H1 (cell line): Measurements from ENCODE around the gene CSE1L. TPM values are rescaled to one million over a fixed set of nuclear protein-coding genes. Genes with fewer than 3 reads are reported as not detected.

ENCODE experiments used
- CTCF ChIA-PET: fragments of 300-600 bp; sonication (Branson Sonifier 250); formaldehyde crosslinking; loops from one replicate; lab custom pipeline; 2021; ENCODE audit not compliant: partially characterized antibody; lab: Charles Lee
- POLR2A ChIA-PET: fragments of 300-600 bp; sonication (Branson Sonifier 250); formaldehyde crosslinking; loops from one replicate; lab custom pipeline; 2021; ENCODE audit warnings: inconsistent platforms; ENCODE audit not compliant: partially characterized antibody; lab: Charles Lee
- DNase-seq, 2 experiments: peaks; one replicate each; pipeline versions ENCODE4 v3.0.0 to v3.0.0-alpha.2; 2010 to 2022; ENCODE audit warnings: low spot score in 2 of 2, low read depth in 1 of 2, mixed read lengths in 1 of 2
- FAIRE-seq: peaks from 2 replicates; lab custom pipeline; 2011; peaks lifted over from hg19 to GRCh38; lab: Jason Lieb, UNC
- H2AFZ ChIP-seq: 2 replicates; pipeline ENCODE4 v1.8.1; 2012; ENCODE audit warnings: low read length, inconsistent platforms
- H2AK5ac ChIP-seq: 2 replicates; pipeline ENCODE4 v1.6.1; 2013; ENCODE audit warnings: low read depth, low read length
- H2BK120ac ChIP-seq: replicated peaks from 2 replicates; pipeline ENCODE3; 2013; ENCODE audit warnings: low read depth, low read length, inconsistent platforms
- H2BK12ac ChIP-seq: 2 replicates; pipeline ENCODE4 v1.6.1; 2013; ENCODE audit warnings: low read depth, low read length
- H2BK15ac ChIP-seq: 2 replicates; pipeline ENCODE4 v1.6.1; 2013; ENCODE audit warnings: low read length
- H2BK20ac ChIP-seq: 2 replicates; pipeline ENCODE4 v1.6.1; 2013; ENCODE audit warnings: low read length
- H2BK5ac ChIP-seq: 2 replicates; pipeline ENCODE4 v1.6.1; 2013; ENCODE audit warnings: low read depth, low read length
- H3K14ac ChIP-seq: 2 replicates; pipeline ENCODE4 v1.6.1; 2013; ENCODE audit warnings: inconsistent platforms; ENCODE audit not compliant: insufficient read length
- H3K18ac ChIP-seq: 2 replicates; pipeline ENCODE4 v1.6.1; 2013; ENCODE audit warnings: low read length; ENCODE audit errors: extremely low read depth
- H3K23ac ChIP-seq: 2 replicates; pipeline ENCODE4 v1.6.1; 2013; ENCODE audit warnings: inconsistent platforms; ENCODE audit not compliant: insufficient read length
- H3K23me2 ChIP-seq: 2 replicates; pipeline ENCODE4 v1.6.1; 2013; ENCODE audit warnings: low read depth, low read length
- H3K27ac ChIP-seq: 2 replicates; pipeline ENCODE4 v1.6.1; 2011; ENCODE audit warnings: low read depth, low read length, inconsistent platforms
- H3K27me3 ChIP-seq, 4 experiments: replicated peaks in 1 of 4; 1 replicate in 1 of 4; 2 replicates in 3 of 4; pipeline versions ENCODE4 v1.6.1 to v1.8.1; 2011 to 2013; ENCODE audit warnings: low read length in 3 of 4, mild to moderate bottlenecking in 3 of 4, inconsistent platforms in 2 of 4, mixed read lengths in 2 of 4, moderate library complexity in 1 of 4; ENCODE audit not compliant: control insufficient read depth in 3 of 4, insufficient read depth in 3 of 4; ENCODE audit errors: extremely low read depth in 1 of 4
- H3K36me3 ChIP-seq, 4 experiments: 2 replicates each; pipeline versions ENCODE4 v1.6.1 to v1.8.1; 2011 to 2013; ENCODE audit warnings: mild to moderate bottlenecking in 4 of 4, low read length in 3 of 4, moderate library complexity in 2 of 4, control low read depth in 1 of 4, inconsistent platforms in 1 of 4; ENCODE audit not compliant: insufficient read depth in 4 of 4, control insufficient read depth in 2 of 4
- H3K4ac ChIP-seq: replicated peaks from 2 replicates; pipeline ENCODE3; 2013; ENCODE audit warnings: low read length, low read depth, mixed read lengths, inconsistent platforms; ENCODE audit not compliant: insufficient read length
- H3K4me1 ChIP-seq, 4 experiments: replicated peaks in 1 of 4; 1 replicate in 1 of 4; 2 replicates in 3 of 4; pipeline versions ENCODE4 v1.6.1 to v1.8.1; 2011 to 2013; ENCODE audit warnings: low read length in 3 of 4, inconsistent platforms in 2 of 4, mixed read lengths in 1 of 4; ENCODE audit not compliant: insufficient read depth in 4 of 4, control insufficient read depth in 3 of 4
- H3K4me2 ChIP-seq, 2 experiments: 2 replicates each; pipeline versions ENCODE4 v1.6.1 to v1.8.1; 2011 to 2013; ENCODE audit warnings: low read depth in 2 of 2, low read length in 2 of 2, control low read depth in 1 of 2, inconsistent platforms in 1 of 2, mild to moderate bottlenecking in 1 of 2; ENCODE audit not compliant: insufficient read depth in 1 of 2
- H3K4me3 ChIP-seq, 4 experiments: fragments of 200-600, 300-600 bp in 1 of 4; sonication (generic), shearing (Covaris generic), sonication (Bioruptor Twin) in 1 of 4; 2 replicates each; pipeline versions ENCODE4 v1.5.1 to v1.8.1; 2011 to 2016; ENCODE audit warnings: low read length in 4 of 4, low read depth in 3 of 4, control low read depth in 2 of 4, inconsistent platforms in 2 of 4, mild to moderate bottlenecking in 2 of 4, mixed read lengths in 1 of 4, moderate library complexity in 1 of 4; ENCODE audit not compliant: insufficient read depth in 2 of 4; ENCODE audit errors: extremely low read depth in 1 of 4
- H3K56ac ChIP-seq: replicated peaks from 2 replicates; pipeline ENCODE3; 2013; ENCODE audit warnings: low read depth, mild to moderate bottlenecking, mixed read lengths, low read length, inconsistent platforms; ENCODE audit not compliant: insufficient read length
- H3K79me1 ChIP-seq: 2 replicates; pipeline ENCODE4 v1.6.1; 2013; ENCODE audit warnings: low read depth, low read length, control low read depth
- H3K79me2 ChIP-seq, 2 experiments: 2 replicates each; pipeline versions ENCODE4 v1.6.1 to v1.8.1; 2012 to 2013; ENCODE audit warnings: low read length in 2 of 2, mild to moderate bottlenecking in 2 of 2, inconsistent platforms in 1 of 2; ENCODE audit not compliant: insufficient read depth in 2 of 2, control insufficient read depth in 1 of 2
- H3K9ac ChIP-seq, 4 experiments: replicated peaks in 1 of 4; 1 replicate in 1 of 4; 2 replicates in 3 of 4; pipeline versions ENCODE4 v1.6.1 to v1.8.1; 2011 to 2013; ENCODE audit warnings: low read depth in 3 of 4, low read length in 3 of 4, control low read depth in 2 of 4, mild to moderate bottlenecking in 2 of 4, moderate library complexity in 2 of 4, inconsistent platforms in 1 of 4; ENCODE audit errors: extremely low read depth in 1 of 4
- H3K9me3 ChIP-seq, 2 experiments: 2 replicates each; pipeline versions ENCODE4 v1.6.1 to v1.8.1; 2012 to 2013; ENCODE audit warnings: mild to moderate bottlenecking in 2 of 2, moderate library complexity in 2 of 2, control low read depth in 1 of 2, inconsistent platforms in 1 of 2, low read depth in 1 of 2, low read length in 1 of 2, mixed read lengths in 1 of 2; ENCODE audit not compliant: insufficient read depth in 2 of 2
- H4K20me1 ChIP-seq, 2 experiments: replicated peaks in 1 of 2; 2 replicates each; pipeline versions ENCODE3 to v1.8.1; 2011 to 2013; ENCODE audit warnings: inconsistent platforms in 2 of 2, low read length in 2 of 2, mild to moderate bottlenecking in 1 of 2; ENCODE audit not compliant: insufficient read depth in 2 of 2, control insufficient read depth in 1 of 2
- H4K5ac ChIP-seq: 2 replicates; pipeline ENCODE4 v1.6.1; 2013; ENCODE audit warnings: low read length, low read depth, mixed read lengths, inconsistent platforms; ENCODE audit not compliant: insufficient read length
- H4K8ac ChIP-seq: 2 replicates; pipeline ENCODE4 v1.8.0; 2013; ENCODE audit warnings: mild to moderate bottlenecking, moderate library complexity, low read length, inconsistent platforms; ENCODE audit not compliant: insufficient read depth; ENCODE audit errors: extremely low read depth
- H4K91ac ChIP-seq: replicated peaks from 2 replicates; pipeline ENCODE3; 2013; ENCODE audit warnings: low read length, mixed read lengths, inconsistent platforms; ENCODE audit not compliant: insufficient read length
- WGBS, 2 experiments: shearing (Covaris generic) in 1 of 2; methylation state at CpG; one replicate each; pipeline versions ENCODE4 v1.1.6 to v1.1.7; 2013 to 2015; ENCODE audit warnings: low lambda C conversion rate in 2 of 2, mixed read lengths in 2 of 2, inconsistent platforms in 1 of 2, low coverage in 1 of 2, missing lambda C conversion rate in 1 of 2; ENCODE audit not compliant: insufficient replicate concordance in 2 of 2, insufficient coverage in 1 of 2, insufficient read length in 1 of 2; ENCODE audit errors: extremely low coverage in 1 of 2, missing lambda C conversion rate in 1 of 2; 5-methylcytosine and 5-hydroxymethylcytosine counted together
- polyA plus RNA-seq, 7 experiments: library from polyadenylated mRNA; depleted of rRNA in 3 of 7; stranded (reverse) in 5 of 7; unstranded in 2 of 7; fragments of >200 nt in 5 of 7; fragments of 200-250 nt in 2 of 7; gene quantifications; 1 replicate in 5 of 7; 2 replicates in 1 of 7; 4 replicates in 1 of 7; pipeline versions ENCODE4 v1.2.1 to v1.2.3, GENCODE V29; 2011 to 2013; ENCODE audit warnings: missing spikeins in 2 of 7, mixed read lengths in 2 of 7
- total RNA-seq: library from RNA; stranded (reverse); fragmentation: NEBNext Ultra II Directional; extraction: Animal tissue kit (Norgen Biotek cat#: 25700); gene quantifications from 2 replicates; pipeline ENCODE4 v1.2.1, GENCODE V29; 2021
- TF ChIP-seq, protein P1 (sequence below): IDR thresholded peaks from 2 replicates; pipeline ENCODE4 v1.6.1; 2012; ENCODE audit warnings: inconsistent platforms

CSE1L gene
- total and polyA plus RNA-seq, 2 of the 8 experiments (the other 6 are each of a cell fraction or from before 2014, with no cell fraction given): 94.1 to 269 TPM

- H3K14ac ChIP-seq: no peak overlapping the region
- TF ChIP-seq, protein P1, sequence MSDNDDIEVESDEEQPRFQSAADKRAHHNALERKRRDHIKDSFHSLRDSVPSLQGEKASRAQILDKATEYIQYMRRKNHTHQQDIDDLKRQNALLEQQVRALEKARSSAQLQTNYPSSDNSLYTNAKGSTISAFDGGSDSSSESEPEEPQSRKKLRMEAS: no peak
- no peak overlapping the region for H3K4me2 ChIP-seq
- no peak for DNase-seq
- H3K36me3 ChIP-seq: peaks cover 31 to 98% (median 80%) of the 10 kb centered on the region in 4 experiments
- H3K56ac ChIP-seq: no peak overlapping the region
- no peak overlapping the region for H3K18ac ChIP-seq
- H3K9me3 ChIP-seq: no peaks in the 10 kb centered on the region
- no peaks in the 10 kb centered on the region for H3K27me3 ChIP-seq
- peaks cover 0 to 3% of the 10 kb centered on the region in 2 experiments for H4K20me1 ChIP-seq
- peaks cover 0 to 5% of the 10 kb centered on the region in 2 experiments; a peak in 1 of 4 replicates for H3K79me2 ChIP-seq
- H4K5ac ChIP-seq: no peak overlapping the region
- H3K4me1 ChIP-seq: no peaks in the 10 kb centered on the region
- no peak overlapping the region for H2AK5ac ChIP-seq
- H3K27ac ChIP-seq: no peak overlapping the region
- no peak for FAIRE-seq
- H2BK5ac ChIP-seq: no peak overlapping the region
- no peak overlapping the region for H3K4ac ChIP-seq
- H3K23ac ChIP-seq: no peak overlapping the region
- H2BK12ac ChIP-seq: no peak overlapping the region
- H2AFZ ChIP-seq: no peak overlapping the region
- 82% methylated on average over 2 of the region's 2 CpGs; no CpG with 5 or more reads in 1 of the 2 experiments for WGBS, 2 experiments
- no peak overlapping the region for H2BK20ac ChIP-seq
- CTCF ChIA-PET: interaction anchor here (0.7 to 1.9 kb wide), 3 partner anchors 11 to 176 kb away, joined by 3 to 4 read pairs (median 4); no protein-coding TSS in a partner anchor
- POLR2A ChIA-PET: interaction anchor here (0.8 to 1.3 kb wide), 2 partner anchors 27 to 145 kb away, joined by 3 read pairs; partner anchors contain the start of gene DDX27
- H2BK120ac ChIP-seq: no peak overlapping the region
- H3K4me3 ChIP-seq: no peak overlapping the region
- no peak overlapping the region for H4K91ac ChIP-seq
- H4K8ac ChIP-seq: no peak overlapping the region
- H3K23me2 ChIP-seq: no peaks in the 10 kb centered on the region
- no peak overlapping the region for H2BK15ac ChIP-seq
- no peak overlapping the region for H3K9ac ChIP-seq
- H3K79me1 ChIP-seq: peaks cover 3% of the 10 kb centered on the region; the same call in 1 of the 2 replicates
These were observed 28.4 kb downstream of the CSE1L start for GRCh38 chr20:49074521-49074920.
